ENCODE measurements around the gene EOLA2.

- TF ChIP-seq POLR2A (IDR thresholded peaks at IDR 0.05; ENCODE audit: low read length) (no peak), GATA1 (IDR thresholded peaks at IDR 0.05; ENCODE audit: low read depth, low read length) (no peak)
These were observed 9.7 kb upstream of the EOLA2 start for GRCh38 chrX:149948016-149948415.

Data from erythroblast (primary cell).